Osteocyte (in vitro differentiated cells): ENCODE data around the gene CDH8. TPM values are rescaled to one million over a fixed set of nuclear protein-coding genes. Genes with fewer than 3 reads are reported as not detected.

Source experiments
- DNase-seq: peaks from one replicate; pipeline ENCODE4 v3.0.0; 2021; ENCODE audit warnings: mixed read lengths; ENCODE audit not compliant: unreplicated experiment; ENCODE audit errors: extremely low spot score
- H3K27ac Mint-ChIP-seq: one replicate; pipeline ENCODE4 v1.8.0; 2021; ENCODE audit warnings: mild to moderate bottlenecking, mixed read lengths; ENCODE audit not compliant: unreplicated experiment
- H3K27me3 Mint-ChIP-seq: one replicate; pipeline ENCODE4 v1.8.0; 2021; ENCODE audit warnings: mixed read lengths; ENCODE audit not compliant: unreplicated experiment
- H3K36me3 Mint-ChIP-seq: one replicate; pipeline ENCODE4 v1.8.0; 2021; ENCODE audit warnings: mixed read lengths; ENCODE audit not compliant: unreplicated experiment
- H3K4me1 Mint-ChIP-seq: one replicate; pipeline ENCODE4 v1.8.0; 2021; ENCODE audit warnings: mixed read lengths; ENCODE audit not compliant: unreplicated experiment
- H3K4me3 Mint-ChIP-seq: one replicate; pipeline ENCODE4 v1.8.0; 2021; ENCODE audit warnings: mild to moderate bottlenecking, moderate library complexity, mixed read lengths; ENCODE audit not compliant: unreplicated experiment
- H3K9me3 Mint-ChIP-seq: one replicate; pipeline ENCODE4 v1.8.0; 2021; ENCODE audit warnings: mixed read lengths; ENCODE audit not compliant: unreplicated experiment
- total RNA-seq: library from RNA; stranded (reverse); gene quantifications from 2 replicates; pipeline ENCODE4 v1.2.1, GENCODE V29; 2021
- TF ChIP-seq, protein P1 (sequence below): fragments of 200-600 bp; sonication (generic); IDR thresholded peaks from 2 replicates; pipeline ENCODE4 v1.5.0; 2021; ENCODE audit warnings: antibody characterized with exemption, mild to moderate bottlenecking, moderate library complexity

The CDH8 gene
- total RNA-seq, 1 donor from 2014 or later: 7.7 TPM

DNA sequence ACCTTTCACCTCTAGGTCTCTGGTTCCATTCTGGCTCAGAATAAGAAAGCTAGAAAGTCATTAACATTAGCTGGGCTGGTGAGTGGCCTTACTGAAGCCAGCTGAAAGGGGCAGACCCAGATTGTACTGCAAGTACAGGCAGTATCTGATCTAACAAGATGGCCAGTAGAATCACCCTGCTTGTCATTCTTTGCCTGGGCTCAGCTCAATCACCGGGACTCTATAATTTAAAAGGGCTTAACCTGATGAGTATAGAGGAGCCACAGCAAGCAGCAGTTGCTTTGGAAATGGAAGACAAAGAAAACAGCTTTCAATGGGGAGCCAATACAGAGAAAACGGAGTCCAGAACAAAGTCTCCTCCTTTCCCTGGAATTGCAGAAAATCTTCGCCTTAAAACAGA, 13.6 kb downstream of the CDH8 start:
- no peak for DNase-seq
- TF ChIP-seq, protein P1, sequence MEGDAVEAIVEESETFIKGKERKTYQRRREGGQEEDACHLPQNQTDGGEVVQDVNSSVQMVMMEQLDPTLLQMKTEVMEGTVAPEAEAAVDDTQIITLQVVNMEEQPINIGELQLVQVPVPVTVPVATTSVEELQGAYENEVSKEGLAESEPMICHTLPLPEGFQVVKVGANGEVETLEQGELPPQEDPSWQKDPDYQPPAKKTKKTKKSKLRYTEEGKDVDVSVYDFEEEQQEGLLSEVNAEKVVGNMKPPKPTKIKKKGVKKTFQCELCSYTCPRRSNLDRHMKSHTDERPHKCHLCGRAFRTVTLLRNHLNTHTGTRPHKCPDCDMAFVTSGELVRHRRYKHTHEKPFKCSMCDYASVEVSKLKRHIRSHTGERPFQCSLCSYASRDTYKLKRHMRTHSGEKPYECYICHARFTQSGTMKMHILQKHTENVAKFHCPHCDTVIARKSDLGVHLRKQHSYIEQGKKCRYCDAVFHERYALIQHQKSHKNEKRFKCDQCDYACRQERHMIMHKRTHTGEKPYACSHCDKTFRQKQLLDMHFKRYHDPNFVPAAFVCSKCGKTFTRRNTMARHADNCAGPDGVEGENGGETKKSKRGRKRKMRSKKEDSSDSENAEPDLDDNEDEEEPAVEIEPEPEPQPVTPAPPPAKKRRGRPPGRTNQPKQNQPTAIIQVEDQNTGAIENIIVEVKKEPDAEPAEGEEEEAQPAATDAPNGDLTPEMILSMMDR: no peak
- no peaks in the 10 kb centered on the region for H3K36me3 Mint-ChIP-seq
- H3K27me3 Mint-ChIP-seq: no peaks in the 10 kb centered on the region
- no peak overlapping the region for H3K4me3 Mint-ChIP-seq
- no peaks in the 10 kb centered on the region for H3K9me3 Mint-ChIP-seq
- H3K27ac Mint-ChIP-seq: no peak overlapping the region
- H3K4me1 Mint-ChIP-seq: no peaks in the 10 kb centered on the region

DNA sequence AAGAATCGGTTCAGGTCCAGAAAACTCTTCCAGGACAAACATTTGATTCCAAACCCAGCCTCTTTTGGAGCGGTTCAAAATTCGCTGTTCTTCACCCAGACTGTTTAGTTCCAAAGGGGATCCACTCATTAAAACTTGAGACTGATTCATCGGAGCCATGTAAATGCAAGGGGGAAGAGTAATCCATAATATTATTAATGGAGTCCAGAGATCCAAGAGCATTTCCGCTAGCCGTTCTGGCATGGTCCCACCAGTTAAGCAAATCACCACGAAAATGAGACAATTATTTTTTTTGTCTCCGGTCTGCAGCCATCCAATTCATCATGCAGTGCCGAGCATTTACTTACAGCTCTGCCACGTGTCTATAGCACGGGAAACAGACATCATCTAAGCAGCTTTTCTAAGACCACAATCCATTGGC, 15.1 kb downstream of the CDH8 start:
- Mint-ChIP-seq H3K27ac (no peak overlapping the region), H3K9me3 (no peaks in the 10 kb centered on the region), H3K27me3 (no peaks in the 10 kb centered on the region), H3K4me1 (no peaks in the 10 kb centered on the region), H3K4me3 (no peak overlapping the region), H3K36me3 (no peaks in the 10 kb centered on the region)
- TF ChIP-seq, protein P1: no peak
- DNase-seq: no peak

DNA sequence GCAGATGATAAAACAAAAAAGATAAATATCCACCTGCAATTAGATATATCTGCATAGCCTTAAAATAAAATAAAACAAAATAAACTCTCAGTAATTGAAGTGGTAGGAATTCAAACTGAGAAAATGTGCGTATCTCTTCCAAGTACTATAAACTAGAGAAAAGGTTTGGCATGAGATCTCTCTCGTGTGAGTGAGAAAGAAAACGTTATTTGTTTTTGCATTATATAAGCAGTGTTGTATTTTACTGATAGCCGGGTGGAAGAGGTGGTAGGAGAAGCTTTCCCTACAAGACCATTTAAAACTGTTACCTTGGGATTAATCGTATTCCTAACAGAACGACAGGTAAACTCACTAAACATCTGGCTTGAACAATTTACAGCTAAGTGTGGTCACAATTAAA, 15.6 kb downstream of the CDH8 start:
- TF ChIP-seq, protein P1: no peak
- Mint-ChIP-seq H3K36me3 (no peaks in the 10 kb centered on the region), H3K4me1 (no peaks in the 10 kb centered on the region), H3K27ac (no peak overlapping the region), H3K27me3 (no peaks in the 10 kb centered on the region), H3K9me3 (no peaks in the 10 kb centered on the region), H3K4me3 (no peak overlapping the region)
- DNase-seq: no peak

DNA sequence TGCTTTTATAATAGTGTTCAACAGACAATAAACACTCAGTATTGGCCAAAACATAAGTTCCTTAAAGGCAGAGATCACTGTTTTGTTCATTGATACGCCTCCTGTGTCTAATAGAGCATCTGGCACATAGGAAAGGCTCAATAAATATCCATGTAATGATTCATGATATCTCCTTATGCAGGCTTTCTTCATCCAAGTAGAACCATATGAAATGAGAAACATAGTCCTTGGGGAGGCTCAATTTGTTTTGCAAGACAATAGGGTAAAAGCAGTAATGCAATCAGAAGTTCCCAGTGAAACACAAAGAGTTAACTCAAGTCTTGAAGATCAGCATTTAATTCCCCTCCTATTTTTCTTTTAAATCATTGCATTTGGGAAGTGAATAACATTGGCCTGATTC, 16.4 kb downstream of the CDH8 start:
- Mint-ChIP-seq H3K36me3 (no peaks in the 10 kb centered on the region), H3K4me3 (no peak overlapping the region), H3K4me1 (peaks cover 2% of the 10 kb centered on the region), H3K9me3 (no peaks in the 10 kb centered on the region), H3K27me3 (no peaks in the 10 kb centered on the region), H3K27ac (no peak overlapping the region)
- no peak for DNase-seq
- TF ChIP-seq, protein P1: no peak

DNA sequence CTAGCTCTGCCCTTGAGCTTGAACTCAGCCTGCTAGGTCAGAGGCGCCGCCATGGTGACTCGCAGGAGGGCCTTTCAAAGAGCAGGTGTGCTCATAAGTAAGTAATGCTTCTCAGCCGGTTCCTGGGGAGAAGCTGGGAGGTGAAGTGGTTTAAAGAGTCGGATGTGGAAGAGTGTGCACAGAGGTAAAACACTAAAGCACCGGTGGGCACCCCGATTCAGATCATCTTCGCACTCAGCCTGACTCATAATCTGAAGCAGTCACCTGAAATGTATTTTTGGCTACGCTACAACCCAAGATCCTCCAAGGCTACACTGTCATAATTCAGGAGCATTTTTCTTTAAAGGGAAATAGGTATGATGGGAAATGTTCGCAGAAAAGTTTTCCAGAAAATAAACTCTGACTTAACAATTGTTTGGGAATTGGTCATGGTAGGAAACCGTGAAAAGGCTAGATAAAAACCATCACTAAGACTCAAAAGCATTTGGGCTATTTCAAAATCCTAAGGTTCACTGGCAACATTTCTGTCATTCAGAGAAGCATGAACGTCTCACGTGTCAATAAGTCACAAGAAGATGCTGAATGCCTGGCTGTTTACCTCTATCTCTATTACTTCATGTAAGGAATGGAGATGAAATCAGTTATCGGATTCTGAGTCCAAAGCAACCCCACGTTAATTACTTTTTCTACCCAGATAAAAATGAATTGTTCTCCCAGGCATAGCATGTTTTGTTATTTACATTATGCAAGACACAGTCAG, 17.8 kb downstream of the CDH8 start:
- no peak overlapping the region for H3K27ac Mint-ChIP-seq
- no peak overlapping the region for H3K4me3 Mint-ChIP-seq
- peaks cover 12% of the 10 kb centered on the region for H3K4me1 Mint-ChIP-seq
- no peaks in the 10 kb centered on the region for H3K36me3 Mint-ChIP-seq
- no peaks in the 10 kb centered on the region for H3K27me3 Mint-ChIP-seq
- no peak for DNase-seq
- H3K9me3 Mint-ChIP-seq: no peaks in the 10 kb centered on the region
- TF ChIP-seq, protein P1: no peak
